C1 segment of cervical spinal cord (tissue), 14 donors: ENCODE results near the gene NCAPD3.
"Not testable (repeated sequence)": the region's sequence is repeated elsewhere in the genome, so short reads cannot be mapped to it uniquely, and the experiment has no call there.

Experiments
- DNase-seq, 14 donors: peaks; one replicate each; lab custom pipeline; 2025; lab: John Stamatoyannopoulos, UW

The NCAPD3 gene

GRCh38 chr11:134226806-134227325, 3.1 kb upstream of the NCAPD3 start:
- no peak for DNase-seq

GRCh38 chr11:134224710-134225664, 1.2 kb upstream of the NCAPD3 start:
- peak in 13 of 14 donors; percentile 18 to 77 (median 53) for DNase-seq

- DNase-seq, result no peak
Measured at GRCh38 chr11:134223121-134223520, 646 bp downstream of the NCAPD3 start.

GRCh38 chr11:134216816-134217215, 7.0 kb downstream of the NCAPD3 start:
- no peak for DNase-seq

- DNase-seq, result no peak
Measured at GRCh38 chr11:134215836-134216235, 7.9 kb downstream of the NCAPD3 start.

- no peak for DNase-seq
Measured at GRCh38 chr11:134207538-134208239, 16.1 kb downstream of the NCAPD3 start.

- no peak for DNase-seq
Measured at GRCh38 chr11:134206185-134206584, 17.6 kb downstream of the NCAPD3 start.

GRCh38 chr11:134205729-134206128, 18.0 kb downstream of the NCAPD3 start:
- DNase-seq, result no peak

GRCh38 chr11:134202661-134203060, 21.1 kb downstream of the NCAPD3 start:
- no peak for DNase-seq

GRCh38 chr11:134200688-134201087, 23.1 kb downstream of the NCAPD3 start:
- no peak for DNase-seq

GRCh38 chr11:134199531-134199930, 24.2 kb downstream of the NCAPD3 start:
- no peak for DNase-seq

GRCh38 chr11:134196756-134197155, 27.0 kb downstream of the NCAPD3 start:
- DNase-seq, result no peak

GRCh38 chr11:134188092-134188491, 35.7 kb downstream of the NCAPD3 start:
- DNase-seq, result not testable (repeated sequence)

- DNase-seq, result no peak
Measured at GRCh38 chr11:134181707-134182106, 42.1 kb downstream of the NCAPD3 start.

- DNase-seq, result no peak
Measured at GRCh38 chr11:134178032-134178674, 45.6 kb downstream of the NCAPD3 start.

GRCh38 chr11:134176284-134176683, 47.5 kb downstream of the NCAPD3 start:
- no peak for DNase-seq

GRCh38 chr11:134173296-134173695, 50.5 kb downstream of the NCAPD3 start:
- no peak for DNase-seq

GRCh38 chr11:134171951-134172350, 51.8 kb downstream of the NCAPD3 start:
- no peak for DNase-seq

GRCh38 chr11:134170919-134171281, 52.9 kb downstream of the NCAPD3 start:
- no peak for DNase-seq

- DNase-seq, result no peak
Measured at GRCh38 chr11:134170177-134170918, 53.4 kb downstream of the NCAPD3 start.
